Gastrocnemius medialis (tissue), 4 donors: ENCODE measurements around the gene INF2. TPM values are rescaled to one million over a fixed set of nuclear protein-coding genes. Genes with fewer than 3 reads are reported as not detected.

ENCODE experiments used
- ATAC-seq, 2 donors: fragments of 150-250 bp; one replicate each; pipeline ENCODE4 v1.9.1; 2016
- DNase-seq, 2 donors: peaks; one replicate each; pipeline ENCODE4 v3.0.0-alpha.2; 2019
- H3K27ac ChIP-seq, 4 donors: fragments of 200-600 bp; sonication (generic); 1 replicate in 1 of 4; 2 replicates in 3 of 4; pipeline ENCODE4 v1.5.1; 2016 to 2018; ENCODE audit warnings: mild to moderate bottlenecking in 2 of 4, moderate library complexity in 1 of 4
- H3K27me3 ChIP-seq, 3 donors: fragments of 200-600 bp; sonication (generic) in 2 of 3; 1 replicate in 1 of 3; 2 replicates in 2 of 3; pipeline versions ENCODE4 v1.5.1 to v1.6.0; 2016 to 2019; ENCODE audit warnings: mild to moderate bottlenecking in 1 of 3, moderate library complexity in 1 of 3
- H3K36me3 ChIP-seq, 2 donors: fragments of 200-600 bp; sonication (generic) in 1 of 2; one replicate each; pipeline ENCODE4 v1.5.1; 2017 to 2018
- H3K4me1 ChIP-seq, 2 donors: fragments of 200-600 bp; sonication (generic) in 1 of 2; one replicate each; pipeline ENCODE4 v1.5.1; 2016 to 2017; ENCODE audit warnings: mild to moderate bottlenecking in 2 of 2
- H3K4me3 ChIP-seq, 4 donors: fragments of 200-600 bp; sonication (generic) in 3 of 4; 1 replicate in 1 of 4; 2 replicates in 3 of 4; pipeline ENCODE4 v1.5.1; 2016 to 2019; ENCODE audit warnings: mild to moderate bottlenecking in 2 of 4
- H3K9me3 ChIP-seq, 3 donors: fragments of 200-600 bp; sonication (generic) in 2 of 3; 1 replicate in 1 of 3; 2 replicates in 2 of 3; pipeline ENCODE4 v1.5.1; 2016 to 2019
- POLR2A ChIP-seq, 2 donors: fragments of 450-650 bp; IDR thresholded peaks; one replicate each; pipeline ENCODE4 v1.6.1; 2017; ENCODE audit warnings: antibody characterized with exemption in 2 of 2, mild to moderate bottlenecking in 2 of 2, moderate library complexity in 2 of 2
- in situ Hi-C, 4 donors: fragments of 200-750 bp; cut with MboI; loops; one replicate each; pipeline versions ENCODE4 v1.15.0 to v1.8.0; 2017; ENCODE audit warnings: low sequenced_read_pairs in 4 of 4
- intact Hi-C: fragments of 100-400 bp; cut with DNase I; formaldehyde crosslinking; loops from one replicate; pipeline ENCODE4 v1.15.1; 2023; ENCODE audit warnings: low total_unique reads
- total RNA-seq, 4 donors: library from RNA; depleted of rRNA; stranded (reverse); fragments of >200 nt; gene quantifications; one replicate each; pipeline versions ENCODE4 v1.1.0 to v1.2.3, GENCODE V29; 2016
- TF ChIP-seq, protein P1 (sequence below), 5 experiments: fragments of 450-650 bp in 3 of 5; fragments of 200-600 bp in 2 of 5; sonication (generic) in 2 of 5; IDR thresholded peaks in 4 of 5; conservative IDR thresholded peaks in 1 of 5; 1 replicate in 4 of 5; 2 replicates in 1 of 5; pipeline ENCODE4 v1.5.1; 2016 to 2019; ENCODE audit warnings: antibody characterized with exemption in 5 of 5, mild to moderate bottlenecking in 3 of 5, moderate library complexity in 3 of 5

The INF2 gene
- total RNA-seq, 4 donors from 2014 or later, result 11.6 to 34.6 (median 19.7) TPM

- no peaks in the 10 kb centered on the region for H3K27me3 ChIP-seq
- in situ Hi-C loops, result no loop called here
- no peak for TF ChIP-seq POLR2A (IDR thresholded peaks at IDR 0.05)
- TF ChIP-seq, protein P1, sequence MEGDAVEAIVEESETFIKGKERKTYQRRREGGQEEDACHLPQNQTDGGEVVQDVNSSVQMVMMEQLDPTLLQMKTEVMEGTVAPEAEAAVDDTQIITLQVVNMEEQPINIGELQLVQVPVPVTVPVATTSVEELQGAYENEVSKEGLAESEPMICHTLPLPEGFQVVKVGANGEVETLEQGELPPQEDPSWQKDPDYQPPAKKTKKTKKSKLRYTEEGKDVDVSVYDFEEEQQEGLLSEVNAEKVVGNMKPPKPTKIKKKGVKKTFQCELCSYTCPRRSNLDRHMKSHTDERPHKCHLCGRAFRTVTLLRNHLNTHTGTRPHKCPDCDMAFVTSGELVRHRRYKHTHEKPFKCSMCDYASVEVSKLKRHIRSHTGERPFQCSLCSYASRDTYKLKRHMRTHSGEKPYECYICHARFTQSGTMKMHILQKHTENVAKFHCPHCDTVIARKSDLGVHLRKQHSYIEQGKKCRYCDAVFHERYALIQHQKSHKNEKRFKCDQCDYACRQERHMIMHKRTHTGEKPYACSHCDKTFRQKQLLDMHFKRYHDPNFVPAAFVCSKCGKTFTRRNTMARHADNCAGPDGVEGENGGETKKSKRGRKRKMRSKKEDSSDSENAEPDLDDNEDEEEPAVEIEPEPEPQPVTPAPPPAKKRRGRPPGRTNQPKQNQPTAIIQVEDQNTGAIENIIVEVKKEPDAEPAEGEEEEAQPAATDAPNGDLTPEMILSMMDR (IDR thresholded peaks at IDR 0.05 in 4 of 5, conservative IDR thresholded peaks at IDR 0.05 in 1 of 5), result no peak
- no peaks in the 10 kb centered on the region for H3K9me3 ChIP-seq
- peak overlapping the region; percentile 91 to 96 (median 95) for H3K27ac ChIP-seq
- intact Hi-C loops, result no loop called here
- ATAC-seq, result no peak
- peaks cover 80 to 90% of the 10 kb centered on the region in 2 donors for H3K4me1 ChIP-seq
- no peak for DNase-seq
- H3K4me3 ChIP-seq, result no peak overlapping the region
- H3K36me3 ChIP-seq, result no peaks in the 10 kb centered on the region
Observed at GRCh38 chr14:104730487-104730886, 41.1 kb downstream of the INF2 start.

DNA sequence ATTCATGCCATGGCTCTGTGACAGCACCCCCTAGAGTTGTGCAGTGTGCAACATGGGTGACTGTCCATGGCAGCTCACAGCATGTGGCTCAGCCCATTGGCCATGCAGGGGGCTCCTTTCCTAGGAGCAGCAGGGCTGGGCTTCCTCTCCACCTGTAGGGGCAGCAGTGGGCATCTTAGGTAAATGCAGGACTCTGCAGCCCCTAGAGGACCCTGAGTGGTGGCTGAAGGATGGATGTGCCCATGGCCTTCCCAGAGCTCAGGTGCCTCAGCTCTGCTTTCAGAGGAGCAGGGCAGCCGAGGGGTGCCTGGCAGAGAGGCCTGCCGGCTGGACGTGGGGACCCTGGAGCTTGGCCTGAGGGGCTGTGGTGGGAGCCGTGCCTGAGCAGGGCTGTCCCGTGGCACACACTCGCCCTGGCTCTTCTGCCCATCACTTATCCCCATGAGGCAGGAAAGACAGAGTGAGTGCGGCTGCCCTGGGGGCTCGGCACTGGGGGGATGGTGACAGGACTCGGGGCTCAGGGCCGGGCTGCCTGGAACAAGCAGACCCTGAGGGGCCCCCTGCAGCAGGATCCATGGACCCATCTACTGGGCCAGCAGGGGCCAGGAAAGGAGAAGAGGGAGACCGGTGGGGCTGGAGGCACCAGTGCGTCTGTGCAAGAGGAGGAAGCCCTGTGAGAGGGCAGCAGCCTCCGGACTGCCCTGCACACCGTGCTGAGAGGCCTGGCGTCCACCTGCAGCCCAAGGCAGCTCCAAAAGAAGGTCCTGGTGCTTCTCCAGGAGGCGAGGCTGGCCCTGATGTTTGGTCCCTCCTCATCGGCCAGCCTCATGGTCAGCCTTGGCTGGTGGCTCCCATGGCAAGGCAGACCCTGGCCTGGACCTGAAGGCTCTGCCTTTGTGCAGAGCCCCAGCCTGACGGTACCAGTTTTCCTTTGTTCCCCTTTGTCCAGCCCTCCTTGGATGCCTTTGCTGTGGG, 42.2 kb downstream of the INF2 start:
- no peak for ATAC-seq
- peak overlapping the region; percentile 91 to 96 (median 95) for H3K27ac ChIP-seq
- H3K36me3 ChIP-seq, result no peaks in the 10 kb centered on the region
- peaks cover 78 to 89% of the 10 kb centered on the region in 2 donors for H3K4me1 ChIP-seq
- no peaks in the 10 kb centered on the region for H3K27me3 ChIP-seq
- TF ChIP-seq, protein P1 (IDR thresholded peaks at IDR 0.05 in 4 of 5, conservative IDR thresholded peaks at IDR 0.05 in 1 of 5), result peak; percentile 19 to 60 (median 40)
- no peak for TF ChIP-seq POLR2A (IDR thresholded peaks at IDR 0.05)
- in situ Hi-C loops, result no loop called here
- H3K9me3 ChIP-seq, result no peaks in the 10 kb centered on the region
- peak overlapping the region in 1 of 4 donors; percentile 0 for H3K4me3 ChIP-seq
- intact Hi-C loops, result no loop called here
- DNase-seq, result no peak

DNA sequence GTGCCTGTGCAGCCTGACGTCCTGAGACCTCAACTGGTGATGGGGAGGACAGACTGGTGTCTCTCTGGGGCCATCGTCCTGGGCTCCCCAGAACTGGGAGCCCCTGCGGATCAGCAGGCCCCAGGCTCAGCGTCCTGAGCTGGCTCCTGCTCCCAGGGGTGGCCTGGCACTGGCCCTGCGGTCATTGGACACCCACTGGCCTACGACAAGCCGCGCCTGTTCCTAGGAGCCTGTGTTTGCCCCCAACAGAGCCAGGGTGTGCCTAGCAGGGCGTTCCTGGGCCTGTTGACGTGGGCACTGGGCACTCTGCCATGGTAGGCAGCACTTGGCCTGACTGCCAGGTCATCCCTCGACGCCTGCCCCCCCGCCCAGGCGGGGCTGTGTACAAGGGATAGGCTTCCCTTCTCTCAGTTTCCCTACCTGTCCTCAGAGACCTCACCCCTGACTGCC, 43.0 kb downstream of the INF2 start:
- peak; percentile 81 to 87 for TF ChIP-seq POLR2A (IDR thresholded peaks at IDR 0.05)
- TF ChIP-seq, protein P1 (IDR thresholded peaks at IDR 0.05 in 4 of 5, conservative IDR thresholded peaks at IDR 0.05 in 1 of 5), result no peak
- intact Hi-C loops, result no loop called here

DNA sequence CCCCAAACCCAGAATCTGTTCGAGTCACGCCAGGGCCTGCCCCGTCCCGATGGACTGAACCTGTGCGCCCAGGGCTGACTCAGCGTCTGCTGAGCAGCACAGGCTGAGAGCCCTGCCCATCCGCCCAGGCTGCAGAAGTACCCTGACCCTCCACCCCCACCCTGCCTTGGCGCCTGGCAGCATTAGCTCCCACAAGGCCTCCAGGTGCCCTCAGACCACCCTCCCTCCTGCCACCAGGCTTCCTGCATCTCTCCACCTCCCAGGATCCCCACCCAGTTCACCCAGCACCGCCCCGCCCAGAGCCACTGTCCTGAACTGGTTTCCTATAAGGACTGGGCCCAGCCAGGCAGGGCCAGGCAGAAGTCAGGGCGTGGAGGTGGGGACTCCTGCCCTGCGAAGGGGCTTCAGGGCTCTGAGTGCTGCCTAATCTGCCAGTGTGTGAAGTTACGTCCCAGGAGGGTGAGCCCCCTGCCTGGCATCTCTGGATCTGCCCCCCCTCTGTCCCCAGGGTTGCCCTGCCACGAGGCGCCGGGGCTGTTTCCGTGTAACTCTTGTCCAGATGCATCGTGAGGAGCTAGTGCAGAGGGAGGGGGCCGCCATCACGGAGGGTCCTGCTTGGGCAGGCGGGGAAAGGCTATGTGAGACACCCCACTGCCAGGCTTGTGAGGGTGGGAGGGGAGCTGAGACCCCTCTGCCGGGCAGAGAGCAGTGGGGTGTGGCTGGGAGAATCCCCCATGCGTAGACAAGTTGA, 43.7 kb downstream of the INF2 start:
- H3K4me1 ChIP-seq, result peaks cover 78 to 88% of the 10 kb centered on the region in 2 donors
- H3K9me3 ChIP-seq, result no peaks in the 10 kb centered on the region
- peak overlapping the region; percentile 91 to 96 (median 95) for H3K27ac ChIP-seq
- H3K36me3 ChIP-seq, result no peaks in the 10 kb centered on the region
- DNase-seq (peak; percentile 41 to 79), ATAC-seq (peak; percentile 1 to 10)
- TF ChIP-seq, protein P1 (IDR thresholded peaks at IDR 0.05 in 4 of 5, conservative IDR thresholded peaks at IDR 0.05 in 1 of 5), result no peak
- TF ChIP-seq POLR2A (IDR thresholded peaks at IDR 0.05), result no peak
- intact Hi-C loops, result no loop called here
- no peak overlapping the region for H3K4me3 ChIP-seq
- in situ Hi-C loops, result no loop called here
- no peaks in the 10 kb centered on the region for H3K27me3 ChIP-seq

More for the DNA sequence above, 43.0 kb downstream of the INF2 start:
- peaks cover 79 to 89% of the 10 kb centered on the region in 2 donors for H3K4me1 ChIP-seq
- ATAC-seq (peak; percentile 27 to 31), DNase-seq (peak; percentile 86 to 98)
- in situ Hi-C loops, result no loop called here
- H3K9me3 ChIP-seq, result no peaks in the 10 kb centered on the region
- no peaks in the 10 kb centered on the region for H3K36me3 ChIP-seq
- H3K27ac ChIP-seq, result peak overlapping the region; percentile 91 to 96 (median 95)
- no peaks in the 10 kb centered on the region for H3K27me3 ChIP-seq
- H3K4me3 ChIP-seq, result peak overlapping the region in 1 of 4 donors; percentile 0
